Central memory CD4-positive, alpha-beta T cell (primary cell): Measurements from ENCODE around the gene G2E3.
"Not testable (repeated sequence)": the region's sequence is repeated elsewhere in the genome, so short reads cannot be mapped to it uniquely, and the experiment has no call there.

Source experiments
- DNase-seq: peaks from one replicate; pipeline ENCODE4 v3.0.0; 2022
- total RNA-seq, 3 experiments: gene quantifications; one replicate each; lab custom pipeline; 2026; lab: John Stamatoyannopoulos, UW

The G2E3 gene, protein sequence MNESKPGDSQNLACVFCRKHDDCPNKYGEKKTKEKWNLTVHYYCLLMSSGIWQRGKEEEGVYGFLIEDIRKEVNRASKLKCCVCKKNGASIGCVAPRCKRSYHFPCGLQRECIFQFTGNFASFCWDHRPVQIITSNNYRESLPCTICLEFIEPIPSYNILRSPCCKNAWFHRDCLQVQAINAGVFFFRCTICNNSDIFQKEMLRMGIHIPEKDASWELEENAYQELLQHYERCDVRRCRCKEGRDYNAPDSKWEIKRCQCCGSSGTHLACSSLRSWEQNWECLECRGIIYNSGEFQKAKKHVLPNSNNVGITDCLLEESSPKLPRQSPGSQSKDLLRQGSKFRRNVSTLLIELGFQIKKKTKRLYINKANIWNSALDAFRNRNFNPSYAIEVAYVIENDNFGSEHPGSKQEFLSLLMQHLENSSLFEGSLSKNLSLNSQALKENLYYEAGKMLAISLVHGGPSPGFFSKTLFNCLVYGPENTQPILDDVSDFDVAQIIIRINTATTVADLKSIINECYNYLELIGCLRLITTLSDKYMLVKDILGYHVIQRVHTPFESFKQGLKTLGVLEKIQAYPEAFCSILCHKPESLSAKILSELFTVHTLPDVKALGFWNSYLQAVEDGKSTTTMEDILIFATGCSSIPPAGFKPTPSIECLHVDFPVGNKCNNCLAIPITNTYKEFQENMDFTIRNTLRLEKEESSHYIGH
- total RNA-seq, result 40.8 to 70.8 (median 56.1) reads per million in 3 experiments

DNA sequence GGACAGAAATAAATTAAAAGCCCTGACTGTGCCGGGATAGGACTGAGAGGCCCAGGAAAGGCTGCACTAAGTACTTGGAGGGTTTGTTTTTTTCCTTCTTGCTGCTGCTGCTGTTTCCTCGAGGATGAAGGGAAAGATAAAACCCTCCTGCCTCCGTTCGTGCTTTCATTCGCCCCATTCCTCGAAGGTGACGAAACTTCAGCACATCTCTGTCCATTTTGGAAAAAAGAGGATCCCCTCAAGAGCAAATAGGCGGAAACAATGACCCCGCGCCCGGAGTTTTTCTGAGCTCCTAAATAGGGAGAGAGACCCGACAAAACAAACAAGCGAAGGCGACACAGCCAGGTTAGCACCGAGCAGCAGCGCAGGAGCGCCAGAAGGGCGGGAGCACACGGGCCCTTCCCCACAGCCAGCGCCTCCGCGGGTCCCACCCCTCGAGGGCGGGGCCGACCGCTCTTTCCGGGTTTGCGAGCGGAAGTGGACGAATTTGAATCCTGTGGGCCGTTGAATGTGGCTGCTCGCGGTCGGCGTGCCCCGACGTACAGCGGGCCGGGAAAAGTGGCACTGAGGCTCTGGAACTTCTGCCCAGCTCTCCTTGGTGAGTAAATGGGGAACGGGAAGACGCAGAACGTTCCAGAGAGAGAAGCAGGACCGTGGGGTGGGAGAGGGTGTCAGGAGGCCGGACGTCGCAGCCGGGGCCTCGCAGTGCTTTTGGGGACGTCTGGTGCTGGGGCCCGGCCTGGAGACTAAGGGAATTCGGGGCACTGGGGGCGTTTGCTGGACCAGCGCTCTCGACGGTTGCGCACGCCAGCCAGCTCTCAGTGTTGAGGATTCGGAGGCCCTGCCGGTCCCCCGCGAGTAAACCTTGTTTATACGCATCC is at the start of gene G2E3:
Gene G2E3, plus strand, starts transcription at position 484 of the 881 bp plus-strand sequence. CDS start 21,922 bp downstream, outside the sequence.
- DNase-seq, result peak; percentile 82

DNA sequence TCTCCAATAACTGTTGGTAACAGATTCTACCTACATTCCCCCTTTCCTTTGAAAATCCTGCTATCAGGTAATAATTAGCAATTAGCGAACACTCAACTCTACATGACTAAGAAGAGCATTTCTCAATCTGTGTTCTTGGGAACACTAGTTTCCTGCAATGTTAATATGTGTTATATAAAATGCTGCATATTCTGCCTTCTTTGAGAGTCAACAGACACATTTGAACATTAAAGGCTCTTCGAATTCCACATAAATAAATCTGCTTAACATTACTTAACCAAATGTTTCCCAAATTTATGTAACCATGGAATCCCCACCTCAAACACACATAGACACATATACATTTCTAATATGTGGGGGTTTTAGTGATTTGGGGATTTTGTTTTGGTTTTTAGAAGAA is 41.2 kb upstream of the G2E3 start:
- DNase-seq, result no peak

DNA sequence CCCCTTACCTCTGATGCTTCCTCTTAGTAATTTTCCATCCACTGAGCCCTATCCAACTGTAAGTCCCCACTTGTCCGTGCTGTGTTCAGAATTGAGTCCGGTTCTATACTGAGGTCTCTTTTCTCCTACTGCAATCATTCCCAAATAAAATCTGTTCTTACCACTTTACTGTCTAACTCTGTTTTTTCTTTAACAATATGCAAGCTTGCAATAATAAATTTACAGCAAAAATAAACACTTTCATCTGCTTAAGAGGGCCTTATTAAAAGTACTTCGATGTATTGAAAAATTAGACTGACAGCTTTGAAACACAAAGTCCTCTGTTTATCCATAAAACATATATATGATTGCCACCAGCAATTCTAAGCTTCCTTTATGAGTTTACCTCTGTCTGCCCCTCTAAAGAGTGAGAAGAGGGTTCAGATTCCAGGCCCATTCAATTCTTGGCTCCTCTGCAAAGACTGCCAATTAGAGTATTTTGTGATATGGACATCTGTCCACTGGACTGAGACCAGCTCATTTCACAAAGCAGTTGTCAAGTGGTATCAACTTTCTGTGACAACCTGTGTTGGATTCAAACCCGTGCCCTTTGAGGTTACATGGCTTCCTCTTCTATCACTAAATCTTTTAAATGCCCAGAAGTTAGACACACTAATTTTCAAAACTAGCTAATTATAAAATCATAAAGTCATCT is 39.9 kb upstream of the G2E3 start:
- DNase-seq, result no peak

DNA sequence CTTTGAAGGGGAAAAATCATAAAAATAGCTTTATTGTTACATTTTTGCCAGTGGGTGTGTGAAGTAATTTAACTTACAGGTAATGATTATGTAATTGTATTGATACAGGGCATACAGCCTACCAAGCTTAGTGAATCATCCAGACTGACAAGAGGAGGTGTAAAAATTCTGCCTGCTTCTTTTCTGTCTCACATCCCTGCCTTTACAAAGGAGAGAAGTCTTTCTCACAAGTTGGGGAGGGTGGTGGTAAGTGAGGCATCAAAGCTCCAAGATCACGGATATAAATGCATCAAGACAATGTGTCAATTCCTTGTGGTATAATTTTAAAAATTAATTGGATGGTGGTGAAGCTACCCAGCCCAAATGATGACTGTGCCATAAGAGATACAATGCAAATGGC is 39.0 kb upstream of the G2E3 start:
- no peak for DNase-seq

DNA sequence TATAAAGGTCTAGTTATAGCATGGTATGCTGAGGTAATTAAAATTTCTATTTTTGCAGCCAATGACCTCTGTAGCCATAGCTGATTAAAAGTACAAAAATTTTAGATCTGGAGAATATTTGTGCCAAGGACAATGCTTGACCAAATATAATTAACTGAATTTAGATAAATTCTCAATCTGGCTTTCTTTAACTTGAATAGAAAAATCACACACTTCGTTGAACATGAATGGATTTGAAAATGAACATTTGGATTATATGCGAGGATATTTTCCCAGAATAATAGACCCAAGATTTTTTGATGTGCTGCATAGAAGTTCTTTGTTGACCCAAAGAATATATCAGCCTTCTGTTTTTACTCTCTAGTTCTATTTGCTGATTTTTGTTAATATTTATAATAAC is 38.4 kb upstream of the G2E3 start:
- DNase-seq, result no peak

DNA sequence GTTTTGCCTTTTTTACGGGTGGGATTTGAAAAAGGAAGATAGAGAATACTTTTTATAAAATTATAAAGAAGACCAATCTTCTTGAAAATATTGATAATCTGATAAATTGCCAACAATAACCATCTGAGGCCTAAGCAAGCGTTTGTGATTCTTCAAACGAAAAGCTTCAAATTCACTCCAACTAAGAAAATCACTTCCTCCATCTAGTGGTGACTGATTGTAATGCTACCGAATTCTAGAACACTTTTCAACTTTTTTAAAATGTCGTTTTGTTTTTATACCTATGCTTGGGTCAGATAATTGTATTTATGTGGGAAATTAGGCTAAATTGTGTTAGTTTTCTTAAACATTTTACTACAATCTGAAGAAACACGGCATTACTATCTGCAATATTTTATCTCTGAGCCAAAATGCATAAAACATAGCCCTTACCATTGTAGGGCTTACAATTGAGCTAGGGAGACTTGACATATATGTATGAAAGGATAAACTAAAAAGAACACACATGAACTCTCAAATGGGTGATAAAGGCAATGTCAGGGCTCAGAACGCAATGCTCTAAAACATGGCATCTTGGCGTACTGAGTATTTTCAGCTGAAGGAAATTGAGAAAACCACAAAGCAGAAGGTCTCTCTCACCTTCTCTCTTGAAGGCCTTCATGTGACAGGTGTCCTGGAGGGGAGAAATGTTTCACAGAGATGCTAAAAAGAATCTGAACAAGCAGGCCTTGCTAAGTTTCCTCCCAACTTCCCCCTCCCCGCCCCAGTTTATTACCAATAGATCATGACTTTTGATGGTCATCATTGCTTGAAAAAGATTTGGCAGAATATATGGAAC is 36.8 kb upstream of the G2E3 start:
- peak; percentile 17 for DNase-seq

DNA sequence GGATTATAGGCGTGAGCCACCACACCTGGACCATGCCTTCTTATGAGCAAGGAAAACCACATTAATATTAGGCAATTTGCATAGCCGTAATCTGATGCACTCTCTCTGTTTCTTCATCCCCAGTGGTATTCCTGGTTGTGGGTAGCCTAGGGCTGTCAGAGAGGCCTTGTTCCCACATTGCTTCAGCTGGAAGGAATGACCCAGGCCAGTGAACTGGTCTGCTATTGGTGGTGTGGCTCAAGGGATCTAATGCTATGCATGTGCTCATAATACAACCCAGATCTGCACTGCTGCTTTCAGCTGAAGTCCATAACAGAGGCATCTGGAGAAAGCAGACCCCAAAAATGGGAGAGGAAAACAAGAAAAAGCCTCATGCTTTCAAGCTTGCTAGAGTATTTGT is 33.1 kb upstream of the G2E3 start:
- DNase-seq, result no peak

DNA sequence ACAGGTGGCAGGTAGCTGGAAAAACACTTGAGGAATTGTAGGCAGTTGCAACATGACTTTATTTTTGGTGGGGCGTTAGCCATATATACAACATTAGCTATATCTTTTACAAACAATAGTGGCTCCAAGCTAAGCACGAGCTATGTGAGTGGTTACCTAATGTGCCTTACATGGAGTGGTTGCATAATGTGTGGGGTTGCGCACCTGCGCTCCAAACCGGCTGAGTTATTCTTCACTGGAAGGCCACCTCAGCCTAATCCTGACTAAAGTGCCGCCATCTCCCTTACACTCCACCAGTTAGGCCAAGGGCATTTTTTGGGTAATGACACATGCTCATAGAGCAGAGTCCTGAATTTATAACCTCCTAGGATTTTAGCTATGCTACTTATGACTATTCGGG is 31.8 kb upstream of the G2E3 start:
- DNase-seq, result no peak

DNA sequence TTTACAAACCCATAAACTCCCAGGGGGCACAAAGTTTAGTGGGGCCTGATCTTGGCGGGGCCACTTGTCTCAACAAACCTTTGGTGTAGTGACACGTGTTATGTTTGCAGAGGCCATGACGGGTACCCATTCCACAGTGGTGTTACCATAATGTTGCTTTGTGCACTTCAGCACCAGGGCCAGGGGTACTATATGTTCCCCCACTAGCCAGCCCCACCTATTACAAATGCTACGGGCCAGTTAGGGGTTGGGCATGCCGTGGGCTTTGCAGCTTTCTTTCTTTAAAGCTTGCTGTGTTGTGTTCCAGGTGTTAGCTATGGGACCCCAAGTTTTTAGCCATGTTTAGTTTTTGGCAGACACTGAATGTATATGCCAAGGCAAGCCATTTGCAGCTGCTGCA is 30.8 kb upstream of the G2E3 start:
- DNase-seq, result no peak

DNA sequence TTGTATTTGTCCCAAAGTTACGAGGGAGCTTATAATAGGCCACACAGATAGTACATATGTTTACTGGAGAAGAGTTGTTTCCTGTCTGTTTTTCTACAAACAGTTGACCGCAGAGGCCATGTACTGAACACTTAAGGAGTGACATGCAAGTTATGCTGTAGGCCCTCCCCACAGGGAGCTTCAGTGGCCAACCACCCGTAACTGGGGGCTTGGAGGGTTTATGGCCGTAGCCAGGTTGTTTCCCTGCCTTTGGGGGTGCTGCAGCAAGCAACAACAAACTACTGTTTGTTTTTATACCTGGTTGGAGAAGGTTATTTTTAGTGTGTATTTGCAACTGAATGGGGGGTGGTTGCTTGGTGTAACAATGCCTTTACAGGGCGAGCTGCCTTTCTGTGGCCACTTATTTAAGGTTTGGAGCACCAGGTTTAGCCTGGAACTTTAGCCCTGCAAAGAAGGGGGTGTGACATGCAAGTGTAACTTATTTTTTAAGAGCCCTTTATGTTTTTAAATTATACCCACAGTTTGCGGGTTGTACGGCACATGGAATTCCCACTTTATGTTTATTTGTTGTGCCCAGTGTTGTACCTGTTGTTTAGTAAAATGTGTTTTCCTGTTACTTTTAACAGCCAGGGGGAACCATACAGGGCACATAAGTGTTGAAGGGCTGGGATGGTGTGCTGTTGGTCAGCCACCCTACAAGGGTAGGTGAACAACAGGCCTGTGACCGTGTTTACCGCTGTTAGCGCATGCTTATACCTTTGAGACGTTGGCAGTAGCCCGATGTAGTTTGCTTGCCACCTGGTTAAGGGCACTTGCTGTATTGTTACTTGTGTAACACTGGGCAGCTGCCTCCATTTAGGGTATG is 29.9 kb upstream of the G2E3 start:
- no peak for DNase-seq

DNA sequence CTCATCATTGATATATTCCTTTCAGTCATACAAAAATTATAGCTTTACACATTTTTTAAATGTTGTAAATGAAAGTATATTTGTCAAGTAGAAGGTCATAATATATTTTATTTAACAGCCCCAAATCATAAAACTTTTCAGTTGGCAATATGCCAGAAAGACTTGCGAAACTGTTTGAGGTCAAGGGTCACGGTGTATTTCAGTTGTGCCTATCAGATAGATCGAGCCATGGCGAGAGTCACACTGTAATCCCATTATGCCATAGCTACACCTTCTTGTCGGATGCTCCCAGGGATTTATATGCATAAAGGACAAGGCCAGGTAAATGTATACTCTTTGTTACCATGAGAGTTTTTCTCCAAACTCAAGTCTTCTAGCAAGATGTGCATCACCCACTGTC is 26.7 kb upstream of the G2E3 start:
- no peak for DNase-seq

DNA sequence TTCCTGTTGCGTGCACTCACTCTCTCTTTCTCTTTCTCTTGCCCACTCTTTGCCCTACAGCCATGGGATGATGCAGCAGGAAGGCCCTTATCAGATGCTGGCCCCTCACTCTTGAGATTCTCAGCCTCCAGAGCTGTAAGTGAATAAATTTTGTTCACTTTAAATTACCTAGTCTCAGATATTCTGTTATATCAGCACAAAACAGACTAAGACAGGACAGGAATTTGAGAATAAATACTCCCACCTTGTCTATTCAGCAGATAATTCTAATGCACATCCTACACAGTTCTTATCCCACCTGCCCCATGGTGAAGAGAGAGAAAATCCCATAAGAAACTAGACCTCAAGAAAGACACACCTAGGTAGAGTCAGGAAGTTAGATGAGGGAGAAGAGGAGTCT is 25.8 kb upstream of the G2E3 start:
- no peak for DNase-seq

DNA sequence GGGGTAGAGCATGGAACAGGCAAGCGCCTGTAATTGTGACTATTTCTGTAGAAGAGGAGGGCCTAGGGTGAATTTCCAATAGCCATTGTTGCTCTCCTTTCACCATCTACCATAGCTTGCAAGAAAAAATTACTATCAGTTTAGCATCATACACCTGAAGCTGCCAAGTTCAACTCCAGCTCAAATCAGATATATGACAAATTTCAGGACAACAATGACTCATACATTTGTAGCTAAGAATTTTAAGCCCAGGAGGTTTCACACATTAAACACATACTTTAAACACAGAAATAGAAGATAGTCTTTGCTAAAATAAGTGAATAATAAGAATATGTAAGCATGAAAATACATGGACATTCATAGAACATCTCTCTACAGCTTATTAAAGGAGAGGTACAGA is 17.6 kb upstream of the G2E3 start:
- DNase-seq, result no peak

DNA sequence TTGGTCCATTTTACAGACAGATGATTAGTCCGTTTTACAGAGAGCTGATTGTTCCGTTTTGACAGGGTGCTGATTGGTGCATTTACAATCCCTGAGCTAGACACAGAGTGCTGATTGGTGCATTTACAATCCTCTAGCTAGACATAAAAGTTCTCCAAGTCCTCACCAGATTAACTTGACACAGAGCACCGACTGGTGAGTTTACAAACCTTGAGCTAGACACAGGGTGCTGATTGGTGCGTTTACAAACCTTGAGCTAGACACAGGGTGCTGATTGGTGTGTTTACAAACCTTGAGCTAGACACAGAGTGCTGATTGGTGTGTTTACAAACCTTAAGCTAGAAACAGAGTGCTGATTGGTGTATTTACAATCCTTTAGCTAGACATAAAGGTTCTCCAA is 12.2 kb upstream of the G2E3 start:
- not testable (repeated sequence) for DNase-seq

DNA sequence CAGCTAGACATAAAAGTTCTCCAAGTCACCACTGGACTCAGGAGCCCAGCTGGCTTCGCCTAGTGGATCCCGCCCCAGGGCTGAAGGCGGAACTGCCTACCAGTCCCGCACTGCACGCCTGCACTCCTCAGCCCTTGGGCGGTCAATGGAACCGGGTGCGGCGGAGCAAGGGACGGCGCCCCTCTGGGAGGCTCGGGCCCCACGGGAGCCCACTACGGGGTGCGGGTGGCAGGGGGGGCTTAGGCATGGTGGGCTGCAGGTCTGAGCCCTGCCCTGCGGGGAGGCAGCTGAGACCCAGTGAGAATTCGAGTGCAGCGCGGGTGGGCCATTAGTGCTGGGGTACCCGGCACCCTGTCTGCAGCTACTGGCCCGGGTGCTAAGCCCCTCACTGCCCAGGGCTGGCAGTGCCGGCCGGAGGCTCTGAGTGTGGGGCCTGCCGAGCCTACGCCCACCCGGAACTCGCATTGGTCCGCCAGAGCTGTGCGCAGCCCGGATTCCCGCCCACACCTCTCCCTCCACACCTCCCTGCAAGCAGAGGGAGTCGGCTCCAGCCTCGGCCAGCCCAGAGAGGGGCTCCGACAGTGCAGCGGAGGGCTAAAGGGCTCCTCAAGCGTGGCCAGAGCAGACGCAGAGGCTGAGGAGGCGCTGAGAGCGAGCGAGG is 11.4 kb upstream of the G2E3 start:
- DNase-seq, result no peak

DNA sequence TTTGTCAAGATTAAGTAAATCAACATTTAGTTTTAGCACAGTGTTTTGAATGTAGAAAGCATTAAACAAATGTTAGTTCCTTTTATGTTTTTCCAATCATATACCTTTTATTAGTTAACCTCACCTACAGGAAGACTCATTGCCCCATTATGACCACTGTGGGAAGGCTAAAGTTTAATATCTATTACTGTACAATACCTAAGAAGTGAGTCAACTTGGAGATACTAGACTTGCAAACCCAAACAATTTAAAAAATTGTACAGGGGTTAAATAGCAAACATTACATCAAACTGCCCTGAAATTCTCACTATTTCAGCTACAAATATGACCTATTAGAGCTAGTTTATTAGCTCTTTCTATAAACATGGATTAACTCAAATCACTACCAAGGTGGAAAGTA is 8.6 kb upstream of the G2E3 start:
- no peak for DNase-seq

DNA sequence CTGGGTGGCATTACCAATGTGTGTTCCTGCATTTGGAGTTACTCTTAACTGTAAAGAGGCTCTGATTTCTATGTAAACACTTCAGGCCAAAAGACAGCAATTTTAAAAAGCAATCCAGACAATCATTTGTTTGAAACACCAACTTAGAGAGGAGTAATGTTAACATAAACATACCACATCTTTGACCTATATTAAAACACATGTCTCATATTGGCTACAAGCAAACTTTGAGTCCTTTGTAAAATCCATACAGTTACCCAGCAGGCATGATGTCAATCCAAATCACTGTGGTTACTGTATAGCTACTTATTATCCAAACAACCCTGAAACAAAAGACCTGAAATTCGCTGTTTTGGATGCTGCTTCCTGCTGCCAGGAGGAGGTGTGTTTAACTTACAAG is 7.5 kb upstream of the G2E3 start:
- DNase-seq, result no peak

DNA sequence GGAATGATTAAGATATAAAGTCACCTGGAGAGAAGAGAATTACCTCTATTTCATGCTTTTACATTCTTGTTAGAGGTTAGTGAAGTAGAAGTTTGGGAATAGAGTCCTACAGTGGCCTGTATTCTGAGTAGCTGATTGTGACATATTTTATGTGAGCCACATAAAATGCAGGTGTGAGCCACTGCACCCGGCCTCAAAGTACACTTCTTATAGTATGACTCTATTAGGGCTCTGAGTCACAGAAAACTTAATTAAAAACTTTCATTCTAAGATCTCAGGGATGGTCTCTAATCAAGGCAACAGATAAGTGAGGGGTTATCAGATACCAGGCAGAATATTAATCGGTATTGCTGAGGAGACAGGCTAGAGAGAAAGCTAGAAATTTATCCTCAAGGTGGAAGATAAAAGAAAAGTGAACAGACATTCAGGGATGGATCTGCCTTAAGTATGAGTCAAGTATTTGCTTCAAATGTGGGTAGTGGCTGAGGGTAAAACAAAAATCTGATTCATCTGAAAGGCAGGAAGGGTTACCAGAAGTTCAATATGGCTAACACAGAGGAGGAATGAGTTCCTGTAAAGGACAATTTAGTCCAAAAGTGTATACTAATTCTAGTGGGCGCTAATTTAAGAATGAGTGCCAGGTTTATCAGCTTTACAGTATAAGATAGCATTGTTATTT is 5.5 kb upstream of the G2E3 start:
- no peak for DNase-seq

DNA sequence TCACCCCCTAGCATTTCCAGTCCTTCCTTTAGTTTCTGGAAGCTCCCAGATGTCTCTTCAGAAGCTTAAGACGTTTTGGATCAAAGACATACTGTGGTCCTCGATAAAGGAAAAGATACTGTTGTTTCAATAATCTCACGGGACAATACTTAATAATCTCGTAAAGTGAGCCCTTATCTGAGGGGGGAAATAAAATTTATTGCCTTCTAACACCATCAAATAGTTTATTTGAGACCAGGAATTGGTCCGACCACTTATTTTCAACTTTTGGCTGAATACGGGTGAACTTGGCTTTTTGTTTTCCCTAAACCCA is 640 bp upstream of the G2E3 start:
- DNase-seq, result no peak

DNA sequence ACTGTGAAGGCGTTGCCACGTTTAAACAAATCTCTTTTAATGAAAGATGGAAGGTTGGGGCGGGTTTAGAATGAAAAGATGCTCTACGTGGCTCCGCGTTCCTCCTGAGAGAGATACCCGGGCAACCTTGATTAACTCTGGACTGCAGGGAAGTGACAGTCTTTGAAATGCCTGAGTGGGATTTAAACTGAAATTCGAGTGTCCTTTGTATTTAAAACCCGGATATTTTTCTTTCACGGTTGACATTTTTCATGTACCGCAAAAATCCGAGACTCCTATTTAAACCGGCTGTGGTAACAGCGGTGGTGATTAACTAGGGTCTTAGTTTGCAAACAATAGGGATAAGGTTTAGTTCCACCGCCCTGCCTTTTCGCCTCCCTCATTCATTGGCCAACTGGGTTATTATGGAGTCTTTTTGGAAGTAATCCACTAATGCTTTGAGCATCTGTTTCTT is 707 bp downstream of the G2E3 start:
- no peak for DNase-seq
